Stimulated activated CD8-positive, alpha-beta memory T cell treated with anti-CD3 and anti-CD28 coated beads, Interleukin-2, amount 100 ng/mL, for 1 hour (primary cell): Measurements from ENCODE around the gene DCAF15.
"Not testable (repeated sequence)": the region's sequence is repeated elsewhere in the genome, so short reads cannot be mapped to it uniquely, and the experiment has no call there.

Experiments used
- DNase-seq, 2 donors: peaks; one replicate each; pipeline ENCODE4 v3.0.0-alpha.2; 2020; ENCODE audit warnings: low read depth in 2 of 2

DCAF15 gene

GRCh38 chr19:13959962-13960862, 7.9 kb downstream of the DCAF15 start:
- DNase-seq = no peak

- no peak for DNase-seq
Observed at GRCh38 chr19:13960863-13961784, 8.8 kb downstream of the DCAF15 start.

- no peak for DNase-seq
Observed at GRCh38 chr19:13961826-13962698, 9.8 kb downstream of the DCAF15 start.

- DNase-seq = no peak
Observed at GRCh38 chr19:13962699-13963602, 10.6 kb downstream of the DCAF15 start.

- DNase-seq = no peak
Observed at GRCh38 chr19:13963603-13964105, 11.3 kb downstream of the DCAF15 start.

- no peak for DNase-seq
Observed at GRCh38 chr19:13964776-13965175, 12.5 kb downstream of the DCAF15 start.

- DNase-seq = no peak
Observed at GRCh38 chr19:13965377-13965896, 13.1 kb downstream of the DCAF15 start.

- no peak for DNase-seq
Observed at GRCh38 chr19:13965926-13966683, 13.8 kb downstream of the DCAF15 start.

- DNase-seq = no peak
Observed at GRCh38 chr19:13966684-13967128, 14.4 kb downstream of the DCAF15 start.

GRCh38 chr19:13967206-13967605, 14.9 kb downstream of the DCAF15 start:
- not testable (repeated sequence) for DNase-seq

GRCh38 chr19:13968383-13968935, 16.1 kb downstream of the DCAF15 start:
- no peak for DNase-seq

GRCh38 chr19:13968999-13969398, 16.7 kb downstream of the DCAF15 start:
- DNase-seq = no peak

GRCh38 chr19:13969897-13970296, 17.6 kb downstream of the DCAF15 start:
- DNase-seq = no peak

- not testable (repeated sequence) for DNase-seq
Observed at GRCh38 chr19:13971868-13972267, 19.6 kb downstream of the DCAF15 start.

- DNase-seq = no peak
Observed at GRCh38 chr19:13972368-13973155, 20.3 kb downstream of the DCAF15 start.

- DNase-seq = not testable (repeated sequence)
Observed at GRCh38 chr19:13973479-13973878, 21.2 kb downstream of the DCAF15 start.

GRCh38 chr19:13974073-13974472, 21.8 kb downstream of the DCAF15 start:
- DNase-seq = no peak

GRCh38 chr19:13975870-13976269, 23.6 kb downstream of the DCAF15 start:
- DNase-seq = no peak
